B cell (primary cell): Measurements from ENCODE around the gene SERPINA12. TPM values are rescaled to one million over a fixed set of nuclear protein-coding genes. Genes with fewer than 3 reads are reported as not detected.

Experiments
- ATAC-seq: fragments of 200-7000 bp; cut with Tn5 transposase; one replicate; pipeline ENCODE4 v1.10.0; 2021; ENCODE audit warnings: low read depth, mild to moderate bottlenecking, moderate number of reproducible peaks, moderate library complexity
- CTCF ChIA-PET: fragments of 350-600 bp; sonication (Branson Sonifier 250); formaldehyde crosslinking; loops from one replicate; lab custom pipeline; 2021; ENCODE audit warnings: antibody characterized with exemption, inconsistent platforms; lab: Charles Lee
- POLR2A ChIA-PET: fragments of 350-600 bp; sonication (Branson Sonifier 250); formaldehyde crosslinking; loops from one replicate; lab custom pipeline; 2021; ENCODE audit warnings: antibody characterized with exemption; lab: Charles Lee
- DNase-seq: peaks from one replicate; pipeline ENCODE4 v3.0.0; 2013
- H2AFZ ChIP-seq: 2 replicates; pipeline ENCODE4 v1.6.1; 2012; ENCODE audit warnings: mild to moderate bottlenecking, low read depth, low read length; ENCODE audit not compliant: insufficient read depth, poor library complexity, severe bottlenecking
- H3K27ac ChIP-seq, 2 donors: 1 replicate in 1 of 2; 2 replicates in 1 of 2; pipeline ENCODE4 v1.5.1; 2012 to 2013; ENCODE audit warnings: low read length in 2 of 2, mild to moderate bottlenecking in 2 of 2, moderate library complexity in 1 of 2
- H3K27me3 ChIP-seq, 4 experiments: fragments of 200-600 bp in 1 of 4; sonication (generic) in 1 of 4; replicated peaks in 1 of 4; 1 replicate in 2 of 4; 2 replicates in 2 of 4; pipeline versions ENCODE4 v1.6.1 to v1.7.0; 2013 to 2016; ENCODE audit warnings: low read length in 3 of 4, mild to moderate bottlenecking in 2 of 4, mixed read lengths in 1 of 4, moderate library complexity in 1 of 4; ENCODE audit not compliant: insufficient read depth in 4 of 4, control insufficient read depth in 3 of 4; ENCODE audit errors: control extremely low read depth in 1 of 4
- H3K36me3 ChIP-seq, 2 experiments: replicated peaks in 1 of 2; 1 replicate in 1 of 2; 2 replicates in 1 of 2; pipeline versions ENCODE4 v1.6.1 to v1.7.1; 2013; ENCODE audit warnings: low read length in 1 of 2; ENCODE audit not compliant: insufficient read depth in 2 of 2, control insufficient read depth in 1 of 2; ENCODE audit errors: control extremely low read depth in 1 of 2, extremely low read depth in 1 of 2
- H3K4me1 ChIP-seq, 2 donors: fragments of 200-600 bp in 1 of 2; sonication (generic) in 1 of 2; 1 replicate in 1 of 2; 2 replicates in 1 of 2; pipeline versions ENCODE4 v1.5.1 to v1.6.1; 2013 to 2017; ENCODE audit warnings: low read length in 2 of 2; ENCODE audit not compliant: control insufficient read depth in 2 of 2, insufficient read depth in 2 of 2
- H3K4me2 ChIP-seq: replicated peaks from 2 replicates; pipeline ENCODE3; 2012; ENCODE audit warnings: mild to moderate bottlenecking, low read depth, low read length; ENCODE audit not compliant: poor library complexity, severe bottlenecking
- H3K4me3 ChIP-seq, 5 experiments: fragments of 200-600 bp in 1 of 5; sonication (generic) in 1 of 5; 1 replicate in 3 of 5; 2 replicates in 2 of 5; pipeline versions ENCODE4 v1.5.1 to v1.7.0; 2011 to 2016; ENCODE audit warnings: low read length in 4 of 5, mild to moderate bottlenecking in 4 of 5, low read depth in 2 of 5, control low read depth in 1 of 5, moderate library complexity in 1 of 5; ENCODE audit not compliant: insufficient read depth in 1 of 5; ENCODE audit errors: control extremely low read depth in 1 of 5, extremely low read depth in 1 of 5
- H3K79me2 ChIP-seq: fragments of 200-600 bp; sonication (generic); one replicate; pipeline ENCODE4 v1.6.0; 2016; ENCODE audit warnings: low read length; ENCODE audit not compliant: control insufficient read depth, insufficient read depth
- H3K9ac ChIP-seq: fragments of 200-600 bp; sonication (generic); 2 replicates; pipeline ENCODE4 v1.6.1; 2017; ENCODE audit warnings: mild to moderate bottlenecking, low read length, moderate library complexity
- H3K9me3 ChIP-seq, 3 donors: one replicate each; pipeline versions ENCODE4 v1.6.1 to v1.7.1; 2013; ENCODE audit warnings: low read length in 2 of 3; ENCODE audit not compliant: control insufficient read depth in 2 of 3, insufficient read depth in 1 of 3; ENCODE audit errors: control extremely low read depth in 1 of 3
- H4K20me1 ChIP-seq: 2 replicates; pipeline ENCODE4 v1.6.0; 2012; ENCODE audit warnings: mild to moderate bottlenecking, low read length; ENCODE audit not compliant: insufficient read depth, control insufficient read depth, poor library complexity, severe bottlenecking
- H3K27ac Mint-ChIP-seq: one replicate; pipeline ENCODE4 v1.8.0; 2021; ENCODE audit warnings: mixed read lengths
- H3K27me3 Mint-ChIP-seq: one replicate; pipeline ENCODE4 v1.8.0; 2021; ENCODE audit warnings: mixed read lengths
- H3K4me1 Mint-ChIP-seq: one replicate; pipeline ENCODE4 v1.8.0; 2021; ENCODE audit warnings: mixed read lengths
- H3K4me3 Mint-ChIP-seq: one replicate; pipeline ENCODE4 v1.8.0; 2021; ENCODE audit warnings: mixed read lengths
- H3K9me3 Mint-ChIP-seq: one replicate; pipeline ENCODE4 v1.8.0; 2022; ENCODE audit warnings: mixed read lengths; ENCODE audit not compliant: insufficient read depth
- EZH2 ChIP-seq: IDR thresholded peaks from 2 replicates; pipeline ENCODE4 v1.6.1; 2012; ENCODE audit warnings: borderline replicate concordance, low read depth, mild to moderate bottlenecking, moderate library complexity, low read length; ENCODE audit not compliant: insufficient read depth, poor library complexity, severe bottlenecking
- WGBS: methylation state at CpG from one replicate; pipeline ENCODE4 v1.1.5; 2013; ENCODE audit warnings: missing lambda C conversion rate; ENCODE audit not compliant: insufficient coverage; 5-methylcytosine and 5-hydroxymethylcytosine counted together
- intact Hi-C: fragments of 100-400 bp; cut with micrococcal nuclease; formaldehyde crosslinking; loops from one replicate; pipeline ENCODE4 v1.10.0; 2022
- polyA plus RNA-seq: library from polyadenylated mRNA; depleted of rRNA; stranded (reverse); fragments of >200 nt; gene quantifications from 2 replicates; pipeline ENCODE4 v1.2.3, GENCODE V29; 2012
- total RNA-seq, 2 donors: library from RNA; stranded (reverse); fragments of 120-200 nt in 1 of 2; gene quantifications; 1 replicate in 1 of 2; 2 replicates in 1 of 2; pipeline versions ENCODE4 v1.2.3 to v1.2.4, GENCODE V29; 2013 to 2022
- TF ChIP-seq, protein P1 (sequence below): fragments of 200-600 bp; IDR thresholded peaks from one replicate; pipeline ENCODE4 v1.8.0; 2022; ENCODE audit warnings: antibody characterized with exemption, mild to moderate bottlenecking

The SERPINA12 gene
- total and polyA plus RNA-seq, 2 donors (not counting 1 experiment from before 2014, with no cell fraction given) = not detected

DNA sequence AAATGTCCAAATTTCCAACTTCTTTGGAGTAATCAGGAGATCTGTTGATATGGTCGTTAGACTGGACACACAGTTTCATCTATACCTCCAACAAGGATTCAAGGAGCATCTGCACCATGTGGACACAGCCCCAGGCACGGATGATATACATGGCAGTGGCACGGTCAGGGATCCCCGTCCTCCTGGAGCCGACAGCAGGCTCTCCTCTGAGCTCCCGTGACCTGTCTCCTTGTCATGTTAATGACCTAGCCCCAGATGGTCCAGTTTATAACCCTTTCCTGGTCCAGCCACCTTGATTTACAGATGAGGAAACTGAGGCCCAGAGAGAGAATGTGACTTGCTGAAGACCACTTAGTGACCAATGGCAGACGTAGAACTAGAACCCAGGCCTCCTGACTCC lies 35.5 kb upstream of the SERPINA12 start:
- Mint-ChIP-seq H3K9me3 (no peaks in the 10 kb centered on the region), H3K4me3 (no peak overlapping the region), H3K27me3 (peaks cover 12% of the 10 kb centered on the region), H3K4me1 (no peaks in the 10 kb centered on the region), H3K27ac (no peak overlapping the region)
- Histone ChIP-seq H3K36me3 (no peaks in the 10 kb centered on the region), H3K27ac (no peak overlapping the region), H3K4me2 (no peak overlapping the region), H3K9ac (no peak overlapping the region), H3K4me1 (no peaks in the 10 kb centered on the region), H3K9me3 (peaks cover 0 to 28% (median 0%) of the 10 kb centered on the region in 3 donors), H3K79me2 (no peaks in the 10 kb centered on the region), H4K20me1 (no peaks in the 10 kb centered on the region), H3K27me3 (peaks cover 0 to 11% (median 0%) of the 10 kb centered on the region in 4 experiments), H2AFZ (no peak overlapping the region), H3K4me3 (no peak overlapping the region)
- intact Hi-C loops = no loop called here
- 62% methylated on average over 7 of the region's 7 CpGs for whole genome bisulfite sequencing
- CTCF ChIA-PET = no interaction called here
- ATAC-seq = no peak
- DNase-seq = no peak
- POLR2A ChIA-PET = no interaction called here
- TF ChIP-seq, protein P1, sequence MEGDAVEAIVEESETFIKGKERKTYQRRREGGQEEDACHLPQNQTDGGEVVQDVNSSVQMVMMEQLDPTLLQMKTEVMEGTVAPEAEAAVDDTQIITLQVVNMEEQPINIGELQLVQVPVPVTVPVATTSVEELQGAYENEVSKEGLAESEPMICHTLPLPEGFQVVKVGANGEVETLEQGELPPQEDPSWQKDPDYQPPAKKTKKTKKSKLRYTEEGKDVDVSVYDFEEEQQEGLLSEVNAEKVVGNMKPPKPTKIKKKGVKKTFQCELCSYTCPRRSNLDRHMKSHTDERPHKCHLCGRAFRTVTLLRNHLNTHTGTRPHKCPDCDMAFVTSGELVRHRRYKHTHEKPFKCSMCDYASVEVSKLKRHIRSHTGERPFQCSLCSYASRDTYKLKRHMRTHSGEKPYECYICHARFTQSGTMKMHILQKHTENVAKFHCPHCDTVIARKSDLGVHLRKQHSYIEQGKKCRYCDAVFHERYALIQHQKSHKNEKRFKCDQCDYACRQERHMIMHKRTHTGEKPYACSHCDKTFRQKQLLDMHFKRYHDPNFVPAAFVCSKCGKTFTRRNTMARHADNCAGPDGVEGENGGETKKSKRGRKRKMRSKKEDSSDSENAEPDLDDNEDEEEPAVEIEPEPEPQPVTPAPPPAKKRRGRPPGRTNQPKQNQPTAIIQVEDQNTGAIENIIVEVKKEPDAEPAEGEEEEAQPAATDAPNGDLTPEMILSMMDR = no peak
- TF ChIP-seq EZH2 = no peak

DNA sequence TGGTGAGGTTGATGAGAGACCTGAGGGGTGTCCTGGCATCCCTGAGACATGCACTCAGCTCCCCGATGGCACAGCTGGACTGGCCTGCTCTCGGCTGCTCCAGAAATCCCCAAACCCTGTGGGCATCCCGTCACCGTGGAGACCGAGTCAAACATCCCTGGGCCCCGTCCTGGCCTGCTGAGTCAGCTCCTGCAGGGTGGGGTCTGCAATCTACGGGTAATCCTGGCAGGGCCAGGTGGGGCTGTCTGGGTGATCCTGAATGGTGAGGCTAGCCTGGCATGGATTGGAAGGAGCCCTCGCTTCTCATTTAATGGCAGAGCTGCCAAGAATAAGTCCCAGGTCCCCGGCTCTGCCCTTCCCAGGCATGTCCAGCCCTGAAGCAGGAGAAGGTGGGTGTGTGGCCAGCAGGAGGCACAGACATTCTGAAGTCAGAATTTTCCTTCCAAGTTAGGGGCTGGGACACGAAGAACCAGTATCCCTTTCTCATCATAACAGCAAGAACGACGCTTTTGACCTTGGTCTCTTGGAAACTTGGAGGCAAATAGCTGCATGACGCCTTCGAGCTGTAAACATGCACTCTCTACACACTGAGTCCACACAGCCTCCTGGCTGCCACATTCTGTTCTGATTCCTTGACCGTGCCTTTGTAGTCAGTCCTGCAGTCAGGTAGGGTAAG lies 34.3 kb upstream of the SERPINA12 start:
- Histone ChIP-seq H3K9ac (no peak overlapping the region), H3K4me1 (no peaks in the 10 kb centered on the region), H3K27me3 (peaks cover 0 to under 1% (median 0%) of the 10 kb centered on the region in 4 experiments), H3K4me2 (no peak overlapping the region), H3K9me3 (peaks cover 0 to 19% (median 0%) of the 10 kb centered on the region in 3 donors), H3K36me3 (no peaks in the 10 kb centered on the region), H3K79me2 (no peaks in the 10 kb centered on the region), H2AFZ (no peak overlapping the region), H3K4me3 (no peak overlapping the region), H4K20me1 (no peaks in the 10 kb centered on the region), H3K27ac (no peak overlapping the region)
- Mint-ChIP-seq H3K9me3 (no peaks in the 10 kb centered on the region), H3K27me3 (peaks cover 15% of the 10 kb centered on the region), H3K4me1 (no peaks in the 10 kb centered on the region), H3K27ac (no peak overlapping the region), H3K4me3 (no peak overlapping the region)
- ChIA-PET CTCF (no interaction called here), POLR2A (no interaction called here)
- intact Hi-C loops = no loop called here
- no peak for DNase-seq
- no peak for TF ChIP-seq EZH2
- TF ChIP-seq, protein P1 = no peak
- ATAC-seq = no peak
- WGBS = 87% methylated on average over 14 of the region's 15 CpGs
